Measurements from ENCODE around the gene TLE7.

The TLE7 gene

DNA sequence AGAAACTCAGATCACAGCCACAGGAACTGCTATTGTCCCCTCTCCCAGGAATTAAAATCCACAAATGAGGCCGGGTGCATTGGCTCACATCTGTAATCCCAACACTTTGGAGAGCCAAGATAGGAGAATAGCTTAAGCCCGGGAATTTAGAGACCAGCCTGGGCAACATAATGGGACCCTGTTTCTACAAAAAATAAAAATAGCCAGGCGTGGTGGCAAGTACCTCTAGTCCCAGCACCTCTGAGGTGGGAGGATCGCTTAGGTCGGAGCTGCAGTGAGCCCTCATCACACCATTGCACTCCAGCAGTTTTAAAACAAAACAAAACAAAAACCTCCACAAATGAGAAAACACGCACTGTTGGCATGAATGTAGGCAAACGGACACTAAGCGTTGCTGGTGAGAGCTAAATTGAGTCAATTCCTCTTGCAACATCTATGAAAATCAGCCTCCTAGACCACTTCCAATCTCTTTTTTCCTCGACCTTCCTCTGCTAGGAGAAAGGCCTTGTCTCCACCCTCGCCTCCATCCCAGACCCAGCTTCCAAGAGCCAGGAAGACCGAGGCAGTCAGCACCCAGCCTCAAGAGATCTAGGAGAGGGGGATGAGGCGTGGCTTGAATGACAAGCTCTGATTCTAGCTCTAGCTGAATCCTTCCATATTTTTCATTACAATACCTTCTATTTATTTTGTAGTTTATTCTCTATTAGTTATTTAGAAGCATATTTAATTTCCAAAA, 14.8 kb downstream of the TLE7 start:
- Mint-ChIP-seq H3K9me3 (peaks cover 15% of the 10 kb centered on the region), H3K27ac (no peak overlapping the region), H3K4me3 (peak overlapping the region; percentile 82), H3K4me1 (no peaks in the 10 kb centered on the region), H3K27me3 (ENCODE audit: low read depth, poor library complexity) (peaks cover 78% of the 10 kb centered on the region), H3K36me3 (ENCODE audit: low read depth) (no peaks in the 10 kb centered on the region)
- no peak for DNase-seq
- no peak for TF ChIP-seq CTCF (IDR thresholded peaks at IDR 0.05)

GRCh38 chr16:71426069-71426879, 15.6 kb downstream of the TLE7 start:
- H3K27me3 Mint-ChIP-seq (ENCODE audit: low read depth, poor library complexity), result peaks cover 78% of the 10 kb centered on the region
- H3K4me1 Mint-ChIP-seq, result no peaks in the 10 kb centered on the region
- no peaks in the 10 kb centered on the region for H3K36me3 Mint-ChIP-seq (ENCODE audit: low read depth)
- peaks cover 15% of the 10 kb centered on the region for H3K9me3 Mint-ChIP-seq
- H3K27ac Mint-ChIP-seq, result no peak overlapping the region
- DNase-seq, result peak; percentile 88
- no peak for TF ChIP-seq CTCF (IDR thresholded peaks at IDR 0.05)
- peak overlapping the region; percentile 82 for H3K4me3 Mint-ChIP-seq

GRCh38 chr16:71425746-71426068, 16.1 kb downstream of the TLE7 start:
- Mint-ChIP-seq H3K27me3 (ENCODE audit: low read depth, poor library complexity) (peaks cover 73% of the 10 kb centered on the region), H3K4me3 (peak overlapping the region; percentile 82), H3K27ac (no peak overlapping the region), H3K4me1 (no peaks in the 10 kb centered on the region), H3K9me3 (peaks cover 15% of the 10 kb centered on the region), H3K36me3 (ENCODE audit: low read depth) (no peaks in the 10 kb centered on the region)
- no peak for DNase-seq
- no peak for TF ChIP-seq CTCF (IDR thresholded peaks at IDR 0.05)

- Mint-ChIP-seq H3K4me3 (peak overlapping the region; percentile 82), H3K4me1 (no peaks in the 10 kb centered on the region), H3K9me3 (peaks cover 15% of the 10 kb centered on the region), H3K36me3 (ENCODE audit: low read depth) (no peaks in the 10 kb centered on the region), H3K27me3 (ENCODE audit: low read depth, poor library complexity) (peaks cover 62% of the 10 kb centered on the region), H3K27ac (no peak overlapping the region)
- no peak for TF ChIP-seq CTCF (IDR thresholded peaks at IDR 0.05)
- no peak for DNase-seq
These were observed 17.2 kb downstream of the TLE7 start for GRCh38 chr16:71424626-71425025.

GRCh38 chr16:71423865-71424264, 18.0 kb downstream of the TLE7 start:
- no peaks in the 10 kb centered on the region for H3K36me3 Mint-ChIP-seq (ENCODE audit: low read depth)
- H3K4me1 Mint-ChIP-seq, result no peaks in the 10 kb centered on the region
- no peak overlapping the region for H3K4me3 Mint-ChIP-seq
- H3K27me3 Mint-ChIP-seq (ENCODE audit: low read depth, poor library complexity), result peaks cover 60% of the 10 kb centered on the region
- no peak for TF ChIP-seq CTCF (IDR thresholded peaks at IDR 0.05)
- DNase-seq, result no peak
- H3K9me3 Mint-ChIP-seq, result peaks cover 13% of the 10 kb centered on the region
- no peak overlapping the region for H3K27ac Mint-ChIP-seq

Measured in nephron progenitor cell (in vitro differentiated cells).